ENCODE measurements around the gene GATA5. TPM values are rescaled to one million over a fixed set of nuclear protein-coding genes. Genes with fewer than 3 reads are reported as not detected.

GATA5 gene
- total RNA-seq, 1 experiment from 2014 or later: 1.4 TPM

GRCh38 chr20:62461157-62461556 lies 14.6 kb downstream of the GATA5 start:
- Mint-ChIP-seq H3K27me3 (ENCODE audit: low read depth) (no peaks in the 10 kb centered on the region), H3K4me3 (no peak overlapping the region), H3K36me3 (no peaks in the 10 kb centered on the region), H3K27ac (no peak overlapping the region), H3K9me3 (no peaks in the 10 kb centered on the region), H3K4me1 (peaks cover 5% of the 10 kb centered on the region; the same call in 1 of the 2 replicates)
- POLR2A ChIA-PET: no interaction called here
- TF ChIP-seq HMGA2 (CRISPR knock-in tag; IDR thresholded peaks at IDR 0.05): no peak
- TF ChIP-seq, protein P1, sequence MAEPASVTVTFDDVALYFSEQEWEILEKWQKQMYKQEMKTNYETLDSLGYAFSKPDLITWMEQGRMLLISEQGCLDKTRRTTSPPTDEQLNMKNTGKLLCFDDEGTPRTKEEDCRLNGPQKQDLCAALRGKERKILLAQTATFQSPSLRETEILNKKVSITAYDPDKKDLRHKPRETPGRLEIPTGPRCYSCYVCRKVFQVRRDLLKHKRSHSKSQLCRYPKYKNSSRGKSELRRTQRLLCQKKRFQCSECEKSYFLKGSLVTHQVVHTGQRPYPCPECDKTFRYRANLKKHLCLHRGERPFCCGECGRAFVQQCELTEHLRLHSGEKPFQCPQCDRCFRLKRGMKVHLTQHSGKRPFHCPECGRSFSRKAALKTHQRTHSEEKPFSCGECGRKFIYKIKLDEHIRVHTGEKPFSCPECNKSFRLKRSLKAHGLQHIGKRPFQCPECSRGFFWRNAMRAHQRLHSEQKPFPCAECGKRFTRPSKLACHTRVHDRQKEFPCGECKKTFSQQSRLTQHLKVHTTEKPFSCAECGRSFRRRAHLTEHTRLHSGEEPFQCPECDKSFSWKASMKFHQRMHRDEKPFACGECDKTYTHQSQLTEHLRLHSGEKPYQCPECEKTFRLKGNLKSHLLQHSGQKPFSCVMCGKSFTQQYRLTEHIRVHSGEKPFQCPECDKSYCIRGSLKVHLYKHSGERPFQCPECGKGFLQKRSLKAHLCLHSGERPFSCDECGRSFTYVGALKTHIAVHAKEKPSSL (CRISPR knock-in tag; conservative IDR thresholded peaks at IDR 0.05): no peak
- TF ChIP-seq RORB (CRISPR knock-in tag; IDR thresholded peaks at IDR 0.05): no peak
- no peak for TF ChIP-seq USF2 (CRISPR knock-in tag; IDR thresholded peaks at IDR 0.05)
- no peak for TF ChIP-seq ZNF416 (CRISPR knock-in tag; IDR thresholded peaks at IDR 0.05)
- TF ChIP-seq, protein P2, sequence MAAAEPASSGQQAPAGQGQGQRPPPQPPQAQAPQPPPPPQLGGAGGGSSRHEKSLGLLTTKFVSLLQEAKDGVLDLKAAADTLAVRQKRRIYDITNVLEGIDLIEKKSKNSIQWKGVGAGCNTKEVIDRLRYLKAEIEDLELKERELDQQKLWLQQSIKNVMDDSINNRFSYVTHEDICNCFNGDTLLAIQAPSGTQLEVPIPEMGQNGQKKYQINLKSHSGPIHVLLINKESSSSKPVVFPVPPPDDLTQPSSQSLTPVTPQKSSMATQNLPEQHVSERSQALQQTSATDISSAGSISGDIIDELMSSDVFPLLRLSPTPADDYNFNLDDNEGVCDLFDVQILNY (CRISPR knock-in tag; IDR thresholded peaks at IDR 0.05): no peak
- ATAC-seq (no peak), DNase-seq (ENCODE audit: low spot score) (no peak)
- CTCF ChIA-PET: no interaction called here

DNA sequence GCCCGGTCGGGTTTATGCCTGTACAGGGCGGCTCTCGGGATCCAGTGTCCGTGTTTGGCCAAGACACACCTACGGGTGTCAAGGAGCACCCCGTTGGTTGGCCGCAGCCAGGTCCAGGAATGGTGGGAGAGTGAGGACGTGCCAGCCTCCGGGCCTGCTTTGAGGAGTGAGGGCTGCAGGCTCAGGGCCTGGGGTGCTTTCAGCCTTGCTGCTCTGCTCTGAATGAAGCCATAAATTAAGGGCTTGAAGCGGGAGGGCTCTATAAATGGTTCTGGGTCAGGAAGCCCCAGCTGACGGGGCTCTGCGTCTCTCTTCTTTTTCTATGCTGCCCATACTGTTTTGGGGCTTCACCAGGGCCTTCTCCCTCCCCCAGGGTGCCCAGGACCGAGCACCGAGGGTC lies 15.1 kb downstream of the GATA5 start:
- Mint-ChIP-seq H3K4me3 (no peak overlapping the region), H3K36me3 (no peaks in the 10 kb centered on the region), H3K27ac (no peak overlapping the region), H3K27me3 (ENCODE audit: low read depth) (no peaks in the 10 kb centered on the region), H3K4me1 (peaks cover 5% of the 10 kb centered on the region; the same call in 1 of the 2 replicates), H3K9me3 (no peaks in the 10 kb centered on the region)
- ATAC-seq (no peak), DNase-seq (ENCODE audit: low spot score) (no peak)
- ChIA-PET POLR2A (no interaction called here), CTCF (interaction anchor here (1.4 kb wide), 1 partner anchor 51 kb away, joined by 3 read pairs; no protein-coding TSS in a partner anchor)
- TF ChIP-seq, protein P3, sequence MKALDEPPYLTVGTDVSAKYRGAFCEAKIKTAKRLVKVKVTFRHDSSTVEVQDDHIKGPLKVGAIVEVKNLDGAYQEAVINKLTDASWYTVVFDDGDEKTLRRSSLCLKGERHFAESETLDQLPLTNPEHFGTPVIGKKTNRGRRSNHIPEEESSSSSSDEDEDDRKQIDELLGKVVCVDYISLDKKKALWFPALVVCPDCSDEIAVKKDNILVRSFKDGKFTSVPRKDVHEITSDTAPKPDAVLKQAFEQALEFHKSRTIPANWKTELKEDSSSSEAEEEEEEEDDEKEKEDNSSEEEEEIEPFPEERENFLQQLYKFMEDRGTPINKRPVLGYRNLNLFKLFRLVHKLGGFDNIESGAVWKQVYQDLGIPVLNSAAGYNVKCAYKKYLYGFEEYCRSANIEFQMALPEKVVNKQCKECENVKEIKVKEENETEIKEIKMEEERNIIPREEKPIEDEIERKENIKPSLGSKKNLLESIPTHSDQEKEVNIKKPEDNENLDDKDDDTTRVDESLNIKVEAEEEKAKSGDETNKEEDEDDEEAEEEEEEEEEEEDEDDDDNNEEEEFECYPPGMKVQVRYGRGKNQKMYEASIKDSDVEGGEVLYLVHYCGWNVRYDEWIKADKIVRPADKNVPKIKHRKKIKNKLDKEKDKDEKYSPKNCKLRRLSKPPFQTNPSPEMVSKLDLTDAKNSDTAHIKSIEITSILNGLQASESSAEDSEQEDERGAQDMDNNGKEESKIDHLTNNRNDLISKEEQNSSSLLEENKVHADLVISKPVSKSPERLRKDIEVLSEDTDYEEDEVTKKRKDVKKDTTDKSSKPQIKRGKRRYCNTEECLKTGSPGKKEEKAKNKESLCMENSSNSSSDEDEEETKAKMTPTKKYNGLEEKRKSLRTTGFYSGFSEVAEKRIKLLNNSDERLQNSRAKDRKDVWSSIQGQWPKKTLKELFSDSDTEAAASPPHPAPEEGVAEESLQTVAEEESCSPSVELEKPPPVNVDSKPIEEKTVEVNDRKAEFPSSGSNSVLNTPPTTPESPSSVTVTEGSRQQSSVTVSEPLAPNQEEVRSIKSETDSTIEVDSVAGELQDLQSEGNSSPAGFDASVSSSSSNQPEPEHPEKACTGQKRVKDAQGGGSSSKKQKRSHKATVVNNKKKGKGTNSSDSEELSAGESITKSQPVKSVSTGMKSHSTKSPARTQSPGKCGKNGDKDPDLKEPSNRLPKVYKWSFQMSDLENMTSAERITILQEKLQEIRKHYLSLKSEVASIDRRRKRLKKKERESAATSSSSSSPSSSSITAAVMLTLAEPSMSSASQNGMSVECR (CRISPR knock-in tag; IDR thresholded peaks at IDR 0.05; ENCODE audit: borderline replicate concordance): no peak
- TF ChIP-seq NFYB (CRISPR knock-in tag; conservative IDR thresholded peaks at IDR 0.05; ENCODE audit: low read depth) (no peak), TEAD4 (CRISPR knock-in tag; IDR thresholded peaks at IDR 0.05) (no peak), CTCF (IDR thresholded peaks at IDR 0.05) (no peak), MLX (CRISPR knock-in tag; IDR thresholded peaks at IDR 0.05) (no peak), ZNF121 (CRISPR knock-in tag; IDR thresholded peaks at IDR 0.05) (no peak), ZNF281 (CRISPR knock-in tag; IDR thresholded peaks at IDR 0.05) (no peak), NR3C1 (CRISPR knock-in tag; conservative IDR thresholded peaks at IDR 0.05; ENCODE audit: low read depth) (no peak), KAT7 (CRISPR knock-in tag; IDR thresholded peaks at IDR 0.05; ENCODE audit: borderline replicate concordance) (no peak)
- TF ChIP-seq, protein P4, sequence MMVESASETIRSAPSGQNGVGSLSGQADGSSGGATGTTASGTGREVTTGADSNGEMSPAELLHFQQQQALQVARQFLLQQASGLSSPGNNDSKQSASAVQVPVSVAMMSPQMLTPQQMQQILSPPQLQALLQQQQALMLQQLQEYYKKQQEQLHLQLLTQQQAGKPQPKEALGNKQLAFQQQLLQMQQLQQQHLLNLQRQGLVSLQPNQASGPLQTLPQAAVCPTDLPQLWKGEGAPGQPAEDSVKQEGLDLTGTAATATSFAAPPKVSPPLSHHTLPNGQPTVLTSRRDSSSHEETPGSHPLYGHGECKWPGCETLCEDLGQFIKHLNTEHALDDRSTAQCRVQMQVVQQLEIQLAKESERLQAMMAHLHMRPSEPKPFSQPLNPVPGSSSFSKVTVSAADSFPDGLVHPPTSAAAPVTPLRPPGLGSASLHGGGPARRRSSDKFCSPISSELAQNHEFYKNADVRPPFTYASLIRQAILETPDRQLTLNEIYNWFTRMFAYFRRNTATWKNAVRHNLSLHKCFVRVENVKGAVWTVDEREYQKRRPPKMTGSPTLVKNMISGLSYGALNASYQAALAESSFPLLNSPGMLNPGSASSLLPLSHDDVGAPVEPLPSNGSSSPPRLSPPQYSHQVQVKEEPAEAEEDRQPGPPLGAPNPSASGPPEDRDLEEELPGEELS (CRISPR knock-in tag; IDR thresholded peaks at IDR 0.05): no peak
- TF ChIP-seq, protein P5, sequence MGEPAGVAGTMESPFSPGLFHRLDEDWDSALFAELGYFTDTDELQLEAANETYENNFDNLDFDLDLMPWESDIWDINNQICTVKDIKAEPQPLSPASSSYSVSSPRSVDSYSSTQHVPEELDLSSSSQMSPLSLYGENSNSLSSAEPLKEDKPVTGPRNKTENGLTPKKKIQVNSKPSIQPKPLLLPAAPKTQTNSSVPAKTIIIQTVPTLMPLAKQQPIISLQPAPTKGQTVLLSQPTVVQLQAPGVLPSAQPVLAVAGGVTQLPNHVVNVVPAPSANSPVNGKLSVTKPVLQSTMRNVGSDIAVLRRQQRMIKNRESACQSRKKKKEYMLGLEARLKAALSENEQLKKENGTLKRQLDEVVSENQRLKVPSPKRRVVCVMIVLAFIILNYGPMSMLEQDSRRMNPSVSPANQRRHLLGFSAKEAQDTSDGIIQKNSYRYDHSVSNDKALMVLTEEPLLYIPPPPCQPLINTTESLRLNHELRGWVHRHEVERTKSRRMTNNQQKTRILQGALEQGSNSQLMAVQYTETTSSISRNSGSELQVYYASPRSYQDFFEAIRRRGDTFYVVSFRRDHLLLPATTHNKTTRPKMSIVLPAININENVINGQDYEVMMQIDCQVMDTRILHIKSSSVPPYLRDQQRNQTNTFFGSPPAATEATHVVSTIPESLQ (CRISPR knock-in tag; IDR thresholded peaks at IDR 0.05): no peak

Data from WTC11 (cell line).